Aorta (tissue), 5 donors: ENCODE results near the gene SSBP1. TPM values are rescaled to one million over a fixed set of nuclear protein-coding genes. Genes with fewer than 3 reads are reported as not detected.

Experiments
- ATAC-seq: fragments of 200-7000 bp; cut with Tn5 transposase; one replicate; pipeline ENCODE4 v1.9.1; 2022; ENCODE audit warnings: moderate library complexity; ENCODE audit not compliant: low FRiP score
- DNase-seq, 2 donors: peaks; one replicate each; pipeline ENCODE4 v3.0.0-alpha.2; 2020
- H3K27ac ChIP-seq, 2 donors: one replicate each; pipeline ENCODE4 v1.5.1; 2013; ENCODE audit warnings: low read length in 2 of 2, mild to moderate bottlenecking in 2 of 2, moderate library complexity in 2 of 2, control low read depth in 1 of 2, inconsistent platforms in 1 of 2, low read depth in 1 of 2
- H3K27me3 ChIP-seq, 2 donors: one replicate each; pipeline ENCODE4 v1.6.1; 2013; ENCODE audit warnings: control low read depth in 1 of 2, low read length in 1 of 2, mild to moderate bottlenecking in 1 of 2, moderate library complexity in 1 of 2; ENCODE audit not compliant: insufficient read depth in 2 of 2, control insufficient read depth in 1 of 2
- H3K36me3 ChIP-seq, 2 donors: one replicate each; pipeline ENCODE4 v1.6.1; 2013; ENCODE audit warnings: control low read depth in 1 of 2, low read length in 1 of 2, mild to moderate bottlenecking in 1 of 2; ENCODE audit not compliant: insufficient read depth in 2 of 2, control insufficient read depth in 1 of 2
- H3K4me1 ChIP-seq, 2 donors: one replicate each; pipeline ENCODE4 v1.6.1; 2013; ENCODE audit warnings: low read length in 2 of 2, control low read depth in 1 of 2, mild to moderate bottlenecking in 1 of 2, moderate library complexity in 1 of 2; ENCODE audit not compliant: insufficient read depth in 2 of 2, control insufficient read depth in 1 of 2
- H3K4me3 ChIP-seq, 2 donors: one replicate each; pipeline ENCODE4 v1.5.1; 2013; ENCODE audit warnings: low read length in 2 of 2, control low read depth in 1 of 2, mild to moderate bottlenecking in 1 of 2
- H3K9me3 ChIP-seq: one replicate; pipeline ENCODE4 v1.6.1; 2013; ENCODE audit warnings: mild to moderate bottlenecking, low read length; ENCODE audit not compliant: control insufficient read depth
- WGBS, 2 donors: extraction: QIAGEN DNeasy Blood & Tissue Kit; methylation state at CpG; one replicate each; pipeline ENCODE4 v1.1.7; 2013; 5-methylcytosine and 5-hydroxymethylcytosine counted together
- intact Hi-C, 2 donors: fragments of 100-400 bp; cut with DNase I; formaldehyde crosslinking; loops; one replicate each; pipeline versions ENCODE4 v1.14.2 to v1.15.0; 2022
- polyA plus RNA-seq, 2 donors: library from polyadenylated mRNA; stranded (reverse); fragments of 200-250 nt; gene quantifications; one replicate each; pipeline ENCODE4 v1.2.3, GENCODE V29; 2013
- total RNA-seq, 2 donors: library from RNA; stranded (reverse); fragmentation: NEBNext Ultra II Directional; extraction: Animal tissue kit (Norgen Biotek cat#: 25700); gene quantifications; one replicate each; pipeline ENCODE4 v1.2.1, GENCODE V29; 2021
- donor health status: healthy with polysubstance abuse.
- donor health status: Bipolar disorder and iron deficiency.
- donor health status: DM: no; HTN: no; CAD: no.
- donor health status: DM: no; HTN: no; CAD: no.
- donor health status: DM: yes; HTN: yes; CAD: no.

Gene SSBP1
- total and polyA plus RNA-seq, 4 donors = 72.1 to 162 (median 117) TPM

DNA sequence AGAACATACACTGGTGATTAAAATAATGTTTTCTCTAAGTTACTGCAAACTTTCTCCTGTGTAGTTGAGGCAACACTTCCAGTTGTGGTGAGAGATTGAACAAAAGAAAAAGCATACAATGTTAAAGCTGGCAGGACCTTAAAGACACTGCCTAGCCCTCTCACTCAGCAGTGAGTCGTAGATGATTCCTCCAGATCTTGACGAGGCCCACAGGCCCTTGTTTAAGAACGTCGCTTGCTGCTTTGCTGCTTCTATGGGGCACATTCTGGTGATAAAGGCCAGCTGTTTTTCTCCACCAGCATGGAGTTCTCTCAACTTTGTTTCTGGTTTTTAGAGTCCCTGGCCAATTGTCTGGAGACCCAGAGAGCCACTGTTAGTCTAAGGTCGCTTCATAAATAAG is 33.4 kb upstream of the SSBP1 start:
- WGBS, 2 donors = 68% methylated on average over 5 of the region's 5 CpGs
- Histone ChIP-seq H3K27ac (peak overlapping the region; percentile 31 to 48), H3K4me1 (peaks cover 0 to 6% of the 10 kb centered on the region in 2 donors), H3K4me3 (no peak overlapping the region), H3K9me3 (no peaks in the 10 kb centered on the region), H3K27me3 (no peaks in the 10 kb centered on the region), H3K36me3 (peaks cover 0 to 2% of the 10 kb centered on the region in 2 donors)
- intact Hi-C loops = loop anchor here (5.0 kb wide), 2 partner anchors 33 to 47 kb away; partner anchors contain the start of gene SSBP1 (in 1 of the 2)
- no peak for DNase-seq
- no peak for ATAC-seq

DNA sequence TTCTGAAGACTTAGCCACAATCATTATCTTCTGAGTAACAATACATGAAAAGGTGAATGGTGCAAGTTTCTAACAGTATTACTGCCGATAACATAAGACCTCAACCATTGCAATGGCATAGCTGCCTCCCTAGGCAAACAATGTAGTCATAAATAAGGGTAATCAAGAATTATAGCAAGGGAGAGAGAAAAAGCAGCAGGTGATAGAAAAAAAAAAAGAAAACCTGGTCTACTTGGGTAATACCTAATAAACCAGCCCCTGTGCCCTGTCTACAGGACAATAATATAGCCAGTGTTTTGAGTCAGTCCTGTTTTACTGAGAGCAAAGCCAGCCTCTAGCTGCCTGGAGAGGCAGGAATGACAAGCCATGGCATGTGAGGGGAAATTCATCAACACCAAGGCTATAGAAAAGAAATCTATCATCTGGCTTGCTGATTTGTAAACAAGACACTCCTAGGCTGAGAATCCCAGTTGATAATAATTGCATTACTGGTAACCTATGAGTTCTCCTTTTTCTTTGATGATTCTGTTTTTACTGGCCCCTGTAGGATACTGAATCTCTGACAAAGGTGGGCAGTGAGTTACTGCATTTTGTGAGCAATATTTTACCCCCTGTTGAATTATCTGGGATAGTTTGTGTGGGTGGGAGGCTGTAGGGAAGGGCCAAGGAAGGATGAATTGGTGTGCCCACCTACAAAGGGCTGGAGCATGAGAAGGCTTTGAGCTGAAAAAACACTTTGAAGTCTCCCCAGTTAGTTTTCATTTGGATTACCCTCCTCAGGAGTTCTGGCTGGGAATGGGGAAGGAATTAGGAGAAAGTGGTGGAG is 31.7 kb upstream of the SSBP1 start:
- WGBS, 2 donors = 97 to 98% methylated on average over 1 of the region's 1 CpG
- no peaks in the 10 kb centered on the region for H3K27me3 ChIP-seq
- H3K27ac ChIP-seq = no peak overlapping the region
- intact Hi-C loops = no loop called here
- H3K36me3 ChIP-seq = peaks cover 0 to 3% of the 10 kb centered on the region in 2 donors
- peaks cover 0 to 6% of the 10 kb centered on the region in 2 donors for H3K4me1 ChIP-seq
- no peak for DNase-seq
- ATAC-seq = no peak
- H3K9me3 ChIP-seq = no peaks in the 10 kb centered on the region
- H3K4me3 ChIP-seq = no peak overlapping the region

DNA sequence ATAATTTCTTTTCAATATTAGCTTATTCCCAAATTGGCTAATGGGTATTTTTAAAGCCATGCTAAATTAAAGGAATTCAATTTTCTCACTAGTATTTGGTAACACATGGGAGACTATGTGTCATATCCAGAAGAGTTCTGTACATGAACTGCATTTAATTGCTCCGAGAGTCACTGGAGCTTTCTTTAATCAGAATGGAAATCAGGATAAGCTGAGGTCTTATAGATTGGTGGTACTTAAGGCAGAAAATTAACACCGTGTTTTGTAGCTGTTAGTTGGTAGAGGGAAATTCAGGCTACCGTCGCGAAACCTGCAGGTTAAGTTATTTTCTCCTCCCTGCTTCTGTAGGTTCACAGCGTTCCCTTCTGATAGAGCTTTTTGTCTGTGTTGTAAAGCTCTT is 29.8 kb upstream of the SSBP1 start, which contains the start of gene WEE2:
WEE2 (plus strand) TSS at position 3 of the 400 bp plus-strand sequence. CDS start 406 bp downstream, outside the sequence.
- Histone ChIP-seq H3K27me3 (no peaks in the 10 kb centered on the region), H3K9me3 (no peaks in the 10 kb centered on the region)
- WGBS, 2 donors = 92 to 94% methylated on average over 6 of the region's 6 CpGs

DNA sequence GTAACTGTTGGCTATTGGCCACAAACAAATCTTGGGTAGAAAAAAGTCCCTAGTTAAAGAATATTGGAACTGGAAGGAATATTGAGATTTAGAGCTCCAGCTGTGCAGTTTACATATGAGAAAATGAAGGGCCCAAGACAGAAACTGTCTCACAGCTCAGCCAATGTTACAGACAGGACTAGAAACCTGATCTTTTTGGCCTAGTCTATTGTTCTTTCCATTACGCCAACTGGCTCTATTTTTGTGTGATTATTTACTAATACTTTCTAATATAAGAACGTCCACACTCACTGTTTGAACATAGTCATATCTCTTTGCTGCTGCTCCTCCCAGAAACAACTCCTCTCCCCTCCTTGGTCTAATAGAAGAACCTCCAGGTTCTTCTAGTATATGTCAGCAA is 28.8 kb upstream of the SSBP1 start:
- Histone ChIP-seq H3K9me3 (no peaks in the 10 kb centered on the region), H3K36me3 (peaks cover 0 to 3% of the 10 kb centered on the region in 2 donors), H3K4me1 (peaks cover 0 to 6% of the 10 kb centered on the region in 2 donors), H3K4me3 (no peak overlapping the region), H3K27me3 (no peaks in the 10 kb centered on the region), H3K27ac (no peak overlapping the region)
- DNase-seq (no peak), ATAC-seq (no peak)
- 77 to 86% methylated on average over 2 of the region's 2 CpGs for WGBS, 2 donors
- intact Hi-C loops = no loop called here

More for the DNA sequence above, 29.8 kb upstream of the SSBP1 start, which contains the start of gene WEE2:
- no peak for ATAC-seq
- peaks cover 0 to 6% of the 10 kb centered on the region in 2 donors for H3K4me1 ChIP-seq
- no peak within 1 kb of the TSS for H3K4me3 ChIP-seq
- peaks cover 0 to 3% of the 10 kb centered on the region in 2 donors for H3K36me3 ChIP-seq
- no peak within 1 kb of the TSS for H3K27ac ChIP-seq
- intact Hi-C loops = no loop called here
- no peak for DNase-seq

DNA sequence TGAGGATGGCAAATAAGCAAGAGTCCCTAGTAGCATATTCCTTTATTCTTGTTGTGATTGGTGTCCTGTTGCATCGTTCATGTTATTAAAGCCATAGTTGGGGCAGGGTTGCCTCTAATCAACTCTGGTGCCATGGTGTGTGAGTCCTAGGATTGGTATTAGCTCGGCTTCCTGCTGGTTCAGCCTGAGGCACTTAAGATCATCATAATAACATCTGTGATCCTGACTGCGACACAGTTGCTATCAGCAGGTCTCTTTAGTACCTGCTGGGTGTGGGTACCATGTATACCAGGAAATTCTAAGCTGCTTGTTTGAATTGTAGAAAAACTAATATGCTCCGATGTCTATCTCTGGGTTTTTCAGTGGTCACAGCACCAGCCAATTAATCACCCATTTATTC is 28.4 kb upstream of the SSBP1 start:
- H3K27me3 ChIP-seq = no peaks in the 10 kb centered on the region
- H3K9me3 ChIP-seq = no peaks in the 10 kb centered on the region
- ATAC-seq (no peak), DNase-seq (no peak)
- H3K36me3 ChIP-seq = peaks cover 0 to 3% of the 10 kb centered on the region in 2 donors
- 95 to 96% methylated on average over 4 of the region's 4 CpGs for WGBS, 2 donors
- peaks cover 0 to 3% of the 10 kb centered on the region in 2 donors for H3K4me1 ChIP-seq
- no peak overlapping the region for H3K27ac ChIP-seq
- H3K4me3 ChIP-seq = no peak overlapping the region
- intact Hi-C loops = no loop called here

DNA sequence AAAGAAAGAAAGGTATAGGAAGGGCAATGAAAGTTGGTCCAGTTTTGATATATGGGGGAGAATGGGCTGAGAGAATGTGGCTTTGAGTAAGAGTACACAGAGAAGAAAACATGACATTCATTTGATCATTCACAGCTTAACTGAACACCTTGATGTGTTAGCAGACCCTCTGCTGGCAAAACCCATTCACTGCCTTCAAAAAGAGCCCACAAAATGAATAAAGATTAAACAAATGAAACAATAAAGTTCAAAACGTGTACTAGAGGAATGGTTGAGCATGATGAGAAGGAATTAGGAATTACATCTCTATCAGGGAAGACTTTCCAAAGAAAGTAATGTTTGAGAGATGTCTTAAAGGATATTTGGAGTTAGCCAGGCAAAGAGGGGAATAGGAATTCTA is 27.9 kb upstream of the SSBP1 start:
- 48 to 51% methylated on average over 1 of the region's 1 CpG for WGBS, 2 donors
- H3K27me3 ChIP-seq = no peaks in the 10 kb centered on the region
- ATAC-seq (no peak), DNase-seq (no peak)
- peaks cover 0 to 3% of the 10 kb centered on the region in 2 donors for H3K36me3 ChIP-seq
- no peak overlapping the region for H3K4me3 ChIP-seq
- H3K4me1 ChIP-seq = no peaks in the 10 kb centered on the region
- H3K27ac ChIP-seq = no peak overlapping the region
- intact Hi-C loops = no loop called here
- no peaks in the 10 kb centered on the region for H3K9me3 ChIP-seq

DNA sequence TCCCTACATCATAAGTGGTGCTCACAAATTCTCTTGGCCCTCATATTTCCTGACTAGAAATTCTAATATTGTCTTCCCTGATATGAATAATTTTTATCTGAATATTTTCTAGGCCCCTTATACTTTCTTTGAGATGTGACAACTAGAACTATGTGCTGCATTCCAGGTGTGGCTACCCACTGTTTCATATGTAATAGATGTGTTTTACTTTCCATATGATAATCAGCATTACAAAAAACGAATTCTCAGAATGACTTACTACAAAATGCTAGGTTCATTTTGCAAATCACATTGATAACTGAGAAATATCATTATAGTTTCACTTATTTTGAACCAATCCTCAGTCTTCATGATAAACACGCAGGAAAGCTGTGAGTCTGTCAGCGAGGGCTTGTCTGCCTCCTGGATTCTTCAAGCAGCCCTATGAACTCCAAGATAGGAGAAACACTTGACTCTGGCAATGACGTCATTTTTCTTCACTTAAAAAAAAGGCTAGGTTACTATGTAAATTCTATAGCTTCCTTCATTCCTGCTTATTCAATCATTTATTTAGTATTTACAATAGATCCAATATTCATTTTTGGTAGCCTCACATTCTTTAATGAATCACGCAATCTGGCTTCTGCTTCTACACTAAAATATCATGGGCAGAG is 25.4 kb upstream of the SSBP1 start:
- no peak for ATAC-seq
- intact Hi-C loops = no loop called here
- H3K27me3 ChIP-seq = no peaks in the 10 kb centered on the region
- H3K4me1 ChIP-seq = no peaks in the 10 kb centered on the region
- H3K4me3 ChIP-seq = no peak overlapping the region
- WGBS, 2 donors = 85 to 89% methylated on average over 5 of the region's 5 CpGs
- no peaks in the 10 kb centered on the region for H3K9me3 ChIP-seq
- peaks cover 0 to 3% of the 10 kb centered on the region in 2 donors for H3K36me3 ChIP-seq
- H3K27ac ChIP-seq = no peak overlapping the region
- no peak for DNase-seq

DNA sequence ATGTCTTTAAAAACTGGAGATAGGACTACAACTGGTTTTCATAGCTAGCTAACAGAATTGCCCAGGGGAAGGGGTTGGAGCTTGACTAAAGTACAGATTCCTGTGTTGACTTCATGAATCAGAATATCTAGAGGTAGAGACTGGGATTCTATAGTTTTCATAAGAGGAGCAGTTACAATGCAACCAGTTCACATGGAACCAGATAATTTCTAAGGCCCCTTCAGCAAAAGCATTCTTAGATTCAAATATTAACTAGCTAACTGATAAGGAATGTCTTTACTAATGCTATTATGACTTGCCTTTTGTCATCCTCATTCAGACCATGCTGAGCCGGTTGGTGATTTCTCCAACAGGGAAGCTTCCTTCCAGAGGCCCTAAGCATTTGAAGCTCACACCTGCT is 24.3 kb upstream of the SSBP1 start:
- Histone ChIP-seq H3K27ac (no peak overlapping the region), H3K36me3 (peaks cover 0 to 3% of the 10 kb centered on the region in 2 donors)
- 86 to 94% methylated on average over 1 of the region's 1 CpG for WGBS, 2 donors

More for the DNA sequence above, 24.3 kb upstream of the SSBP1 start:
- DNase-seq (no peak), ATAC-seq (no peak)
- H3K27me3 ChIP-seq = no peaks in the 10 kb centered on the region
- H3K4me1 ChIP-seq = no peaks in the 10 kb centered on the region
- H3K4me3 ChIP-seq = no peak overlapping the region
- intact Hi-C loops = no loop called here
- no peaks in the 10 kb centered on the region for H3K9me3 ChIP-seq
